Activated CD4-positive, alpha-beta T cell treated with anti-CD3 and anti-CD28 coated beads for 36 hours (primary cell): ENCODE results near the gene GSG1. TPM values are rescaled to one million over a fixed set of nuclear protein-coding genes. Genes with fewer than 3 reads are reported as not detected.
"Not testable (repeated sequence)": the region's sequence is repeated elsewhere in the genome, so short reads cannot be mapped to it uniquely, and the experiment has no call there.

ENCODE experiments used
- ATAC-seq: fragments of 200-7000 bp; cut with Tn5 transposase; one replicate; pipeline ENCODE4 v1.10.0; 2021; ENCODE audit warnings: mild to moderate bottlenecking, moderate library complexity
- CTCF ChIA-PET: fragments of 350-600 bp; sonication (Branson Sonifier 250); formaldehyde crosslinking; loops from one replicate; lab custom pipeline; 2021; ENCODE audit warnings: antibody characterized with exemption; lab: Charles Lee
- POLR2A ChIA-PET: fragments of 350-600 bp; sonication (Branson Sonifier 250); formaldehyde crosslinking; loops from one replicate; lab custom pipeline; 2021; ENCODE audit warnings: antibody characterized with exemption, inconsistent platforms; lab: Charles Lee
- DNase-seq: peaks from one replicate; pipeline ENCODE4 v3.0.0-alpha.2; 2020
- H3K27ac Mint-ChIP-seq: one replicate; pipeline ENCODE4 v1.8.0; 2021; ENCODE audit warnings: mixed read lengths
- H3K27me3 Mint-ChIP-seq: one replicate; pipeline ENCODE4 v1.8.0; 2021; ENCODE audit warnings: mixed read lengths
- H3K36me3 Mint-ChIP-seq: one replicate; pipeline ENCODE4 v1.8.0; 2021; ENCODE audit warnings: low read depth, mixed read lengths
- H3K4me1 Mint-ChIP-seq: one replicate; pipeline ENCODE4 v1.8.0; 2021; ENCODE audit warnings: mixed read lengths
- H3K4me3 Mint-ChIP-seq: one replicate; pipeline ENCODE4 v1.8.0; 2021; ENCODE audit warnings: mild to moderate bottlenecking, moderate library complexity, mixed read lengths
- H3K9me3 Mint-ChIP-seq: one replicate; pipeline ENCODE4 v1.8.0; 2021; ENCODE audit warnings: low read depth, mixed read lengths
- intact Hi-C, 2 experiments: fragments of 100-400 bp; cut with DNase I in 1 of 2; cut with micrococcal nuclease in 1 of 2; formaldehyde crosslinking; loops; one replicate each; pipeline versions ENCODE4 v1.14.2 to v1.15.1; 2022 to 2024; cut with DNase I, micrococcal nuclease
- total RNA-seq, 2 experiments: library from RNA; stranded (reverse); gene quantifications; one replicate each; pipeline ENCODE4 v1.2.3, GENCODE V29; 2021

GSG1 gene
- total RNA-seq, 2 experiments from 2014 or later, result not detected

GRCh38 chr12:13041224-13041623 lies 62.2 kb downstream of the GSG1 start:
- Mint-ChIP-seq H3K27me3 (peaks cover 5% of the 10 kb centered on the region), H3K4me3 (no peak overlapping the region), H3K27ac (no peak overlapping the region), H3K36me3 (no peaks in the 10 kb centered on the region), H3K4me1 (peaks cover 13% of the 10 kb centered on the region), H3K9me3 (no peaks in the 10 kb centered on the region)
- ATAC-seq, result no peak
- POLR2A ChIA-PET, result no interaction called here
- no peak for DNase-seq
- CTCF ChIA-PET, result interaction anchor here (0.7 to 1.3 kb wide), 2 partner anchors 125 to 206 kb away, joined by 3 to 4 read pairs; no protein-coding TSS in a partner anchor
- intact Hi-C loops, result loop anchor here in 1 of 2 experiments (5.0 kb wide), 1 partner anchor 171 kb away; no protein-coding TSS in a partner anchor

- CTCF ChIA-PET, result interaction anchor here (1.0 to 1.4 kb wide), 2 partner anchors 173 to 216 kb away, joined by 3 read pairs; no protein-coding TSS in a partner anchor
- H3K27ac Mint-ChIP-seq, result no peak overlapping the region
Measured at GRCh38 chr12:13039328-13039956, 64.0 kb downstream of the GSG1 start.

DNA sequence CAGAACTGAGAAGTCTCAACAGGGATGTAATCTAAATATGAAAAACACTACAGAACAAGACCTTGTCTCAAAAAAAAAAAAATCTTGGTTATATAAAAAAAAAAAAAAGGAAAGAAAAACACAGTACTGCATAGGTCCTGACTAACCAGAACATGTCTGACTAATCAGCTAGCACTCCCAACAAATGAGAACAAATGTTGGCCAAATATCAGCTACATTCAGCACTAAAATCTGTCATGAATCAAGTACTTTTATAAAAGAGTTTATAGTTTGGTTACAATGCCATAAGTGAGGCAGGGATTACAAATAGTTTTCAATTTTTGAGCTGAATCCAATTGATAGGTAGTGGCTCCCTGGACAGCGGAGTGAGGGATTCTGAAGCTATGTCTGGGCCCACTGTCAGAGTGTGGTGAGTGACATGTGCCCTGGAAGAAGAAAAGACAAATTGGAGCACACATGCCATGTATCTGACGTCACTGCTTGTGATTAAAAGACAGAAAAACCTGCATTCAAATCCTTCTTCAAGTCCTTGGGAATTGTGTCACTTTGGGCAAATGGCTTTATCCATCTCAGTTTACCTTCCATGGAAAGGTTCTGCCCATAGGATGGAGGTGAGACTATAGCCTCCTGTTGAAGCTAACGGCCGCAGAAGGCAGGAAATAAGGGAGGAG lies 64.8 kb downstream of the GSG1 start:
- ATAC-seq (no peak), DNase-seq (no peak)
- CTCF ChIA-PET, result interaction anchor here (0.6 to 1.4 kb wide), 3 partner anchors 174 to 339 kb away, joined by 3 to 4 read pairs (median 3); no protein-coding TSS in a partner anchor
- intact Hi-C loops, result no loop called here
- POLR2A ChIA-PET, result no interaction called here
- Mint-ChIP-seq H3K27me3 (peaks cover 5% of the 10 kb centered on the region), H3K36me3 (no peaks in the 10 kb centered on the region), H3K9me3 (no peaks in the 10 kb centered on the region), H3K4me1 (no peaks in the 10 kb centered on the region), H3K4me3 (no peak overlapping the region), H3K27ac (no peak overlapping the region)

More at GRCh38 chr12:13039328-13039956, 64.0 kb downstream of the GSG1 start:
- no peak for DNase-seq
- Mint-ChIP-seq H3K36me3 (no peaks in the 10 kb centered on the region), H3K4me1 (no peaks in the 10 kb centered on the region), H3K9me3 (no peaks in the 10 kb centered on the region), H3K4me3 (no peak overlapping the region), H3K27me3 (peaks cover 5% of the 10 kb centered on the region)
- POLR2A ChIA-PET, result interaction anchor here (0.6 kb wide), 1 partner anchor 33 kb away, joined by 5 read pairs; no protein-coding TSS in a partner anchor
- ATAC-seq, result no peak
- intact Hi-C loops, result no loop called here

DNA sequence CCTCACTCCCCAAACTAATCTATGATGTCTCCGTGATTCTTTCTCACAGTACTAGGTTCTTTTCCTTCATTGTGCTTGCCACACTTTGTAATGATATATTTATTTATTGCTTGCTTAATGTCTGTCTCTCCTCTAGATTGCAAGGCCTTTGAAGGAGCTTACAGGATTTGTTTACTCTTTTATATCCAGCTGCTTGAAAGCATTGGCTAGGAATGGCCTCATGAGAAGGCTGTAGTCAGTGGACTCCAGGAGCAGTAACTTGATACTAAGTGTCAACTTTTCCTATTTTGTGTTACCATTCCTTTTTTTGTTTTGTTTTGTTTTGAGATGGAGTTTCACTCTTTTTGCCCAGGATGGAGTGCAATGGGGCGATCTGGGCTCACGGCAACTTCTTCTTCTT lies 66.6 kb downstream of the GSG1 start:
- Mint-ChIP-seq H3K9me3 (no peaks in the 10 kb centered on the region), H3K27ac (no peak overlapping the region), H3K4me3 (no peak overlapping the region), H3K36me3 (no peaks in the 10 kb centered on the region), H3K4me1 (no peaks in the 10 kb centered on the region), H3K27me3 (no peaks in the 10 kb centered on the region)
- intact Hi-C loops, result no loop called here
- CTCF ChIA-PET, result no interaction called here
- ATAC-seq (no peak), DNase-seq (no peak)
- POLR2A ChIA-PET, result no interaction called here

DNA sequence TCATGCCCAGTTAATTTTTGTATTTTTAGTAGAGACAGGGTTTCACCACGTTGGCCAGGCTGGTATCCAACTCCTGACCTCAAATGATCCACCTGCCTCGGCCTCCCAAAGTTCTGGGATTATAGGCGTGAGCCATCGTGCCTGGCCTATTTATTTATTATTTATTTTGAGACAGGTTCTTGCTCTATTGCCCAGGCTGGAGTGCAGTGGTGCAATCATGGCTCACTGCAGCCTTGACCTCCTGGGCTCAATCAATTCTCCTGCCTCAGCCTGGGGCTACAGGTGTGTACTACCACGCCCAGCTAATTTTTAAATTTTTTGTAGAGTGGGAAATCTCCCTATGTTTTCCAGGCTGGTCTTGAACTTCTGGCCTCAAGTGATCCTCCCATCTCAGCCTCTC lies 68.1 kb downstream of the GSG1 start:
- H3K36me3 Mint-ChIP-seq, DNase-seq, H3K9me3 Mint-ChIP-seq, H3K27ac Mint-ChIP-seq, intact Hi-C loops, H3K27me3 Mint-ChIP-seq, H3K4me3 Mint-ChIP-seq, ATAC-seq, POLR2A ChIA-PET, H3K4me1 Mint-ChIP-seq: not testable (repeated sequence)
- CTCF ChIA-PET, result interaction anchor here (0.7 to 1.8 kb wide), 3 partner anchors 8 to 119 kb away, joined by 4 to 5 read pairs (median 4); partner anchors contain the start of gene FAM234B

Other genes with a start within 250 kb of the GSG1 start
- under 1 TPM; 0.14 to 0.35 TPM for gene GPRC5A, start 212.1 kb downstream of the GSG1 start, total RNA-seq
- not detected for gene GPRC5D, start 151.5 kb downstream of the GSG1 start, total RNA-seq
- 10 to 100 TPM; 23.5 to 28.6 TPM for gene HEBP1, start 103.4 kb downstream of the GSG1 start, total RNA-seq
- gene FAM234B, start 59.3 kb downstream of the GSG1 start, total RNA-seq, result 10 to 100 TPM; 11.1 to 12.2 TPM
- gene EMP1, start 93.1 kb upstream of the GSG1 start, total RNA-seq, result 10 to 100 TPM; 12.9 to 16.6 TPM